Measurements from ENCODE around the gene FIGLA.

GRCh38 chr2:70828914-70829824 is 38.7 kb upstream of the FIGLA start:
- TF ChIP-seq CTCF (IDR thresholded peaks at IDR 0.05) (no peak), POLR2A (IDR thresholded peaks at IDR 0.05) (no peak)
